Lower lobe of right lung (tissue), 2 donors: Measurements from ENCODE around the gene KRT31. TPM values are rescaled to one million over a fixed set of nuclear protein-coding genes. Genes with fewer than 3 reads are reported as not detected.

Source experiments
- ATAC-seq, 2 donors: fragments of 200-7000 bp; cut with Tn5 transposase; one replicate each; pipeline ENCODE4 v1.9.1; 2020 to 2022; ENCODE audit warnings: mild to moderate bottlenecking in 2 of 2, moderate library complexity in 2 of 2
- DNase-seq: peaks from one replicate; pipeline ENCODE4 v3.0.0-alpha.2; 2020
- H3K27ac ChIP-seq: fragments of 200-600 bp; one replicate; pipeline ENCODE4 v1.8.0; 2022
- H3K27me3 ChIP-seq: fragments of 200-600 bp; one replicate; pipeline ENCODE4 v1.8.0; 2022; ENCODE audit warnings: low read depth
- H3K36me3 ChIP-seq: fragments of 200-600 bp; one replicate; pipeline ENCODE4 v1.8.0; 2022; ENCODE audit warnings: mild to moderate bottlenecking
- H3K4me1 ChIP-seq: fragments of 200-600 bp; one replicate; pipeline ENCODE4 v1.8.0; 2022
- H3K4me3 ChIP-seq: fragments of 200-600 bp; one replicate; pipeline ENCODE4 v1.8.0; 2022; ENCODE audit warnings: mild to moderate bottlenecking
- H3K9me3 ChIP-seq: fragments of 200-600 bp; one replicate; pipeline ENCODE4 v1.8.0; 2022
- CTCF ChIP-seq: fragments of 200-600 bp; IDR thresholded peaks from one replicate; pipeline ENCODE4 v1.8.0; 2022; ENCODE audit warnings: antibody characterized with exemption, mild to moderate bottlenecking
- intact Hi-C: fragments of 100-400 bp; cut with DNase I; formaldehyde crosslinking; loops from one replicate; pipeline ENCODE4 v1.11.0; 2022
- total RNA-seq: library from RNA; stranded (reverse); fragmentation: NEBNext Ultra II Directional; extraction: Animal tissue kit (Norgen Biotek cat#: 25700); gene quantifications from one replicate; pipeline ENCODE4 v1.2.1, GENCODE V29; 2021
- donor health status: DM: no; HTN: yes; CAD: no; lungs with severe emphysema.

Gene KRT31
- total RNA-seq, 1 donor from 2014 or later, result not detected

- DNase-seq, result no peak
- intact Hi-C loops, result no loop called here
- Histone ChIP-seq H3K27me3 (no peaks in the 10 kb centered on the region), H3K9me3 (no peaks in the 10 kb centered on the region), H3K4me1 (no peaks in the 10 kb centered on the region), H3K27ac (no peak overlapping the region), H3K36me3 (no peaks in the 10 kb centered on the region), H3K4me3 (no peak overlapping the region)
- no peak for ATAC-seq
- no peak for TF ChIP-seq CTCF
Measured at GRCh38 chr17:41421617-41422016, 24.2 kb upstream of the KRT31 start.

GRCh38 chr17:41421116-41421515, 23.7 kb upstream of the KRT31 start:
- Histone ChIP-seq H3K27ac (no peak overlapping the region), H3K4me1 (no peaks in the 10 kb centered on the region), H3K9me3 (no peaks in the 10 kb centered on the region), H3K36me3 (no peaks in the 10 kb centered on the region), H3K4me3 (no peak overlapping the region), H3K27me3 (no peaks in the 10 kb centered on the region)
- intact Hi-C loops, result no loop called here
- DNase-seq (no peak), ATAC-seq (no peak)
- TF ChIP-seq CTCF, result no peak

GRCh38 chr17:41420134-41420533, 22.7 kb upstream of the KRT31 start:
- Histone ChIP-seq H3K27me3 (no peaks in the 10 kb centered on the region), H3K4me1 (no peaks in the 10 kb centered on the region), H3K9me3 (no peaks in the 10 kb centered on the region), H3K27ac (no peak overlapping the region), H3K36me3 (no peaks in the 10 kb centered on the region), H3K4me3 (no peak overlapping the region)
- no peak for TF ChIP-seq CTCF
- no peak for ATAC-seq
- intact Hi-C loops, result no loop called here
- no peak for DNase-seq

GRCh38 chr17:41419716-41420115, 22.3 kb upstream of the KRT31 start:
- no peaks in the 10 kb centered on the region for H3K4me1 ChIP-seq
- no peak for ATAC-seq
- H3K4me3 ChIP-seq, result no peak overlapping the region
- no peak for DNase-seq
- intact Hi-C loops, result no loop called here
- no peaks in the 10 kb centered on the region for H3K36me3 ChIP-seq
- no peaks in the 10 kb centered on the region for H3K9me3 ChIP-seq
- TF ChIP-seq CTCF, result no peak
- H3K27me3 ChIP-seq, result no peaks in the 10 kb centered on the region
- H3K27ac ChIP-seq, result no peak overlapping the region

- H3K27me3 ChIP-seq, result no peaks in the 10 kb centered on the region
- no peaks in the 10 kb centered on the region for H3K9me3 ChIP-seq
- H3K4me3 ChIP-seq, result no peak overlapping the region
- H3K36me3 ChIP-seq, result no peaks in the 10 kb centered on the region
- no peak for TF ChIP-seq CTCF
- ATAC-seq (no peak), DNase-seq (no peak)
- H3K4me1 ChIP-seq, result no peaks in the 10 kb centered on the region
- no peak overlapping the region for H3K27ac ChIP-seq
- intact Hi-C loops, result no loop called here
Measured at GRCh38 chr17:41418116-41418860, 20.9 kb upstream of the KRT31 start.
